Panc1 (cell line): ENCODE results near the gene ALG13. TPM values are rescaled to one million over a fixed set of nuclear protein-coding genes. Genes with fewer than 3 reads are reported as not detected.

Source experiments
- ATAC-seq: fragments of 200-7000 bp; cut with Tn5 transposase; 2 replicates; pipeline ENCODE4 v1.9.1; 2020; ENCODE audit warnings: mild to moderate bottlenecking, moderate library complexity
- BruUV-seq: library from RNA; stranded (reverse); fragments of 400-500 nt; replicated peaks from 2 replicates; lab custom pipeline; 2021; lab: Mats Ljungman, UMichigan
- CTCF ChIA-PET: fragments of 300-600 bp; sonication (Branson Sonifier 250); formaldehyde crosslinking; loops from one replicate; lab custom pipeline; 2022; ENCODE audit warnings: antibody characterized with exemption; lab: Charles Lee
- POLR2A ChIA-PET: fragments of 300-600 bp; sonication (Branson Sonifier 250); formaldehyde crosslinking; loops from one replicate; lab custom pipeline; 2022; ENCODE audit warnings: antibody characterized with exemption; lab: Charles Lee
- DNase-seq: peaks from one replicate; pipeline ENCODE4 v3.0.0-alpha.2; 2010; ENCODE audit warnings: low read depth, low spot score
- H3K27ac ChIP-seq: 2 replicates; pipeline ENCODE4 v1.5.1; 2011; ENCODE audit warnings: mild to moderate bottlenecking, low read length, inconsistent platforms
- H3K27me3 ChIP-seq: fragments of 200-500 bp; sonication (Bioruptor generic); 2 replicates; pipeline ENCODE4 v1.6.0; 2014; ENCODE audit warnings: low read length, inconsistent platforms; ENCODE audit not compliant: control insufficient read depth, insufficient read depth
- H3K36me3 ChIP-seq: fragments of 200-500 bp; sonication (Bioruptor generic); 2 replicates; pipeline ENCODE4 v1.5.1; 2014; ENCODE audit warnings: inconsistent platforms, mild to moderate bottlenecking, low read length, moderate library complexity; ENCODE audit not compliant: control insufficient read depth, insufficient read depth
- H3K4me1 ChIP-seq: 2 replicates; pipeline ENCODE4 v1.5.1; 2011; ENCODE audit warnings: inconsistent platforms, mild to moderate bottlenecking, low read length, moderate library complexity; ENCODE audit not compliant: control insufficient read depth, insufficient read depth
- H3K4me3 ChIP-seq, 2 experiments: 2 replicates each; pipeline ENCODE4 v1.5.1; 2011 to 2012; ENCODE audit warnings: low read depth in 2 of 2, low read length in 2 of 2, mild to moderate bottlenecking in 2 of 2, inconsistent platforms in 1 of 2, moderate library complexity in 1 of 2
- H3K9me3 ChIP-seq: fragments of 200-500 bp; sonication (Bioruptor generic); 2 replicates; pipeline ENCODE4 v1.5.1; 2014; ENCODE audit warnings: low read depth, mild to moderate bottlenecking, inconsistent platforms, low read length, moderate library complexity; ENCODE audit not compliant: control insufficient read depth, insufficient read depth
- CTCF ChIP-seq: fragments of 450-650 bp; IDR thresholded peaks from 2 replicates; pipeline ENCODE4 v1.5.1; 2017; ENCODE audit warnings: mild to moderate bottlenecking
- POLR2AphosphoS5 ChIP-seq: IDR thresholded peaks from 2 replicates; pipeline ENCODE4 v1.6.1; 2012; ENCODE audit warnings: mild to moderate bottlenecking, low read depth, low read length, moderate library complexity
- REST ChIP-seq, 2 experiments: IDR thresholded peaks; 2 replicates each; pipeline ENCODE4 v1.6.1; 2011 to 2012; ENCODE audit warnings: low read depth in 2 of 2, control low read depth in 1 of 2, low read length in 1 of 2, mild to moderate bottlenecking in 1 of 2, moderate library complexity in 1 of 2; ENCODE audit not compliant: insufficient read depth in 1 of 2
- SIN3A ChIP-seq: IDR thresholded peaks from 2 replicates; pipeline ENCODE4 v1.6.1; 2012; ENCODE audit warnings: low read depth, mild to moderate bottlenecking, low read length, moderate library complexity, borderline replicate concordance; ENCODE audit not compliant: insufficient read depth
- TCF7L2 ChIP-seq: IDR thresholded peaks from 2 replicates; pipeline ENCODE4 v1.6.1; 2011; ENCODE audit warnings: mild to moderate bottlenecking, low read depth, low read length, inconsistent platforms
- in situ Hi-C: cut with HindIII; loops from 2 replicates; pipeline ENCODE4 v1.10.0; 2016; ENCODE audit warnings: low sequenced_read_pairs, low pct_unique_long_range_greater_than_20kb
- intact Hi-C: fragments of 100-400 bp; cut with micrococcal nuclease; formaldehyde crosslinking; loops from one replicate; pipeline ENCODE4 v1.10.0; 2022; ENCODE audit not compliant: unreplicated experiment
- total RNA-seq: library from RNA; stranded (reverse); gene quantifications from one replicate; pipeline ENCODE4 v1.2.1, GENCODE V29; 2021; ENCODE audit not compliant: unreplicated experiment

ALG13 gene
- total RNA-seq, 1 experiment from 2014 or later, result 50.0 TPM

GRCh38 chrX:111652719-111653118, 28.3 kb upstream of the ALG13 start:
- intact Hi-C loops, result loop anchor here (10.0 kb wide), 1 partner anchor 208 kb away; no protein-coding TSS in a partner anchor
- no TSS peak for BruUV-seq

GRCh38 chrX:111661241-111661640, 19.7 kb upstream of the ALG13 start:
- Histone ChIP-seq H3K36me3 (no peaks in the 10 kb centered on the region), H3K27ac (no peak overlapping the region), H3K9me3 (no peaks in the 10 kb centered on the region), H3K4me1 (no peaks in the 10 kb centered on the region), H3K4me3 (no peak overlapping the region), H3K27me3 (no peaks in the 10 kb centered on the region)
- in situ Hi-C loops (no loop called here), intact Hi-C loops (no loop called here)
- ATAC-seq, result no peak
- TF ChIP-seq SIN3A (no peak), TCF7L2 (no peak), POLR2AphosphoS5 (no peak), REST (IDR thresholded peaks at IDR 0.05; ENCODE audit: insufficient read depth in 1 of 2, low read depth in 2 of 2, low read length in 1 of 2) (no peak), CTCF (no peak)
- ChIA-PET CTCF (no interaction called here), POLR2A (no interaction called here)
- DNase-seq, result no peak
- BruUV-seq, result no TSS peak

More at GRCh38 chrX:111652719-111653118, 28.3 kb upstream of the ALG13 start:
- in situ Hi-C loops, result no loop called here
- no peak for ATAC-seq
- H3K4me1 ChIP-seq, result no peaks in the 10 kb centered on the region
- H3K36me3 ChIP-seq, result no peaks in the 10 kb centered on the region
- ChIA-PET POLR2A (no interaction called here), CTCF (no interaction called here)
- no peak overlapping the region for H3K4me3 ChIP-seq
- no peak overlapping the region for H3K27ac ChIP-seq
- no peak for TF ChIP-seq TCF7L2
- peak; percentile 17; the same call in 1 of the 2 replicates for TF ChIP-seq CTCF
- no peak for TF ChIP-seq SIN3A
- no peak for TF ChIP-seq POLR2AphosphoS5
- TF ChIP-seq REST (IDR thresholded peaks at IDR 0.05; ENCODE audit: insufficient read depth in 1 of 2, low read depth in 2 of 2, low read length in 1 of 2), result no peak
- DNase-seq, result no peak
- no peaks in the 10 kb centered on the region for H3K27me3 ChIP-seq
- H3K9me3 ChIP-seq, result no peaks in the 10 kb centered on the region
